Vagina (tissue), 2 donors: ENCODE measurements around the gene NDUFS8.

Experiments
- POLR2A ChIP-seq, 2 donors: fragments of 450-650 bp; IDR thresholded peaks; one replicate each; pipeline ENCODE4 v1.6.1; 2017; ENCODE audit warnings: antibody characterized with exemption in 2 of 2, mild to moderate bottlenecking in 2 of 2, moderate library complexity in 2 of 2
- TF ChIP-seq, protein P1 (sequence below), 3 experiments: fragments of 450-650 bp in 2 of 3; fragments of 200-600 bp in 1 of 3; sonication (generic) in 1 of 3; IDR thresholded peaks; one replicate each; pipeline ENCODE4 v1.5.1; 2017 to 2019; ENCODE audit warnings: antibody characterized with exemption in 3 of 3, mild to moderate bottlenecking in 2 of 3, moderate library complexity in 2 of 3

DNA sequence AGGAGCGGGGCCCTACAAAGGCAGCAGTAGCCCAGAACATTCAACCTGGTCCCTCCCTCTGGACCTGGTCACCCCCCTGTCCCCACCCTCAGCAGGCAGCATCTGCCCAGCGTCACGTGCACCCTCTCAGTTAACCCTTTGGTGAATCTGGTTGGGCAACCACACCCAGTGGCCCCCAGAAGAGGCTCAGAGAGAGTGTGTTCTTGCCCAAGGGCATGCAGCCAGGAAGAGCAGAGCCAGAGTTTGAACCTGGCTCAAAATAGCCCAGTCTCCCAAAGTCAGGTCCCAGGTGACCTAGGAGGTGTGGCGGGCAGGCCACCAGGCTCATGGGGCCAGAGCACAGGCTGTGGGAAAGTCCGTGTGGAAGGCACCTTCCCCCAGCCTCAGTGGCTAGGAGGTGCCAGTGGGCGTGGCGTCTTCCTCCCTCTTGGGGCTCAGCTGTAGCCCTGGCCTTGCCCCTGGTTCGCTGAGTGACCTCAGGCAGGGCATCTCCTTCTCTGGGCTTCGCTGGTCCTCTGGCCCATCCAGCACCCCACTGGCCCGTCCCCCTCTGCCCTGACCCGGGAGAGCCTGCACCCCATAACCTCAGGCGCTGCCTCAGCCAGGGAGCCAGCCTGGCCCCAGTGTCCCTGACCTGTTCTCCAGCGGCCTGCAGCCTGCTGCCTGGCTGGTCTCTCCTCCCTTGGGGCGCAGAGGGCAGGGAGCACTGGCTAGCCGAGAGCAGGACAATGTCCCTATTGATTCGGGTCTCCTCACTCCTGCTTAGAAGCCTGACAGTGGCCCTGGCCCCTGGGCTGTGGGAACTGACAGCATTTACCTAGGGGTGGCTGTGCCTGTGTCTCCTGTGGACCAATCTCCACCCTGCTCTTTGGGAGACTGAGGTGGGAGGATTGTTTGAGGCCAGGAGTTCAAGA is 13.3 kb upstream of the NDUFS8 start:
- TF ChIP-seq, protein P1, sequence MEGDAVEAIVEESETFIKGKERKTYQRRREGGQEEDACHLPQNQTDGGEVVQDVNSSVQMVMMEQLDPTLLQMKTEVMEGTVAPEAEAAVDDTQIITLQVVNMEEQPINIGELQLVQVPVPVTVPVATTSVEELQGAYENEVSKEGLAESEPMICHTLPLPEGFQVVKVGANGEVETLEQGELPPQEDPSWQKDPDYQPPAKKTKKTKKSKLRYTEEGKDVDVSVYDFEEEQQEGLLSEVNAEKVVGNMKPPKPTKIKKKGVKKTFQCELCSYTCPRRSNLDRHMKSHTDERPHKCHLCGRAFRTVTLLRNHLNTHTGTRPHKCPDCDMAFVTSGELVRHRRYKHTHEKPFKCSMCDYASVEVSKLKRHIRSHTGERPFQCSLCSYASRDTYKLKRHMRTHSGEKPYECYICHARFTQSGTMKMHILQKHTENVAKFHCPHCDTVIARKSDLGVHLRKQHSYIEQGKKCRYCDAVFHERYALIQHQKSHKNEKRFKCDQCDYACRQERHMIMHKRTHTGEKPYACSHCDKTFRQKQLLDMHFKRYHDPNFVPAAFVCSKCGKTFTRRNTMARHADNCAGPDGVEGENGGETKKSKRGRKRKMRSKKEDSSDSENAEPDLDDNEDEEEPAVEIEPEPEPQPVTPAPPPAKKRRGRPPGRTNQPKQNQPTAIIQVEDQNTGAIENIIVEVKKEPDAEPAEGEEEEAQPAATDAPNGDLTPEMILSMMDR (IDR thresholded peaks at IDR 0.05): no peak
- TF ChIP-seq POLR2A (IDR thresholded peaks at IDR 0.05): no peak
